Activated CD8-positive, alpha-beta T cell treated with anti-CD3 and anti-CD28 coated beads for 36 hours (primary cell): ENCODE results near the gene OLFM4. TPM values are rescaled to one million over a fixed set of nuclear protein-coding genes. Genes with fewer than 3 reads are reported as not detected.

Experiments used
- ATAC-seq: fragments of 200-7000 bp; cut with Tn5 transposase; one replicate; pipeline ENCODE4 v1.10.0; 2021; ENCODE audit warnings: mild to moderate bottlenecking, moderate library complexity
- CTCF ChIA-PET: fragments of 350-600 bp; sonication (Branson Sonifier 250); formaldehyde crosslinking; loops from one replicate; lab custom pipeline; 2021; ENCODE audit warnings: antibody characterized with exemption; lab: Charles Lee
- POLR2A ChIA-PET: fragments of 350-600 bp; sonication (Branson Sonifier 250); formaldehyde crosslinking; loops from one replicate; lab custom pipeline; 2021; ENCODE audit warnings: antibody characterized with exemption; lab: Charles Lee
- DNase-seq: peaks from one replicate; pipeline ENCODE4 v3.0.0-alpha.2; 2020
- H3K27ac Mint-ChIP-seq: one replicate; pipeline ENCODE4 v1.8.0; 2021; ENCODE audit warnings: mild to moderate bottlenecking, mixed read lengths
- H3K27me3 Mint-ChIP-seq: one replicate; pipeline ENCODE4 v1.8.0; 2021; ENCODE audit warnings: mixed read lengths
- H3K36me3 Mint-ChIP-seq: one replicate; pipeline ENCODE4 v1.8.0; 2021; ENCODE audit warnings: low read depth, mixed read lengths
- H3K4me1 Mint-ChIP-seq: one replicate; pipeline ENCODE4 v1.8.0; 2021; ENCODE audit warnings: low read depth, mixed read lengths
- H3K4me3 Mint-ChIP-seq: one replicate; pipeline ENCODE4 v1.8.0; 2021; ENCODE audit warnings: mild to moderate bottlenecking, moderate library complexity, mixed read lengths
- H3K9me3 Mint-ChIP-seq: one replicate; pipeline ENCODE4 v1.8.0; 2021; ENCODE audit warnings: mixed read lengths
- CTCF ChIP-seq: fragments of 200-600 bp; IDR thresholded peaks from one replicate; pipeline ENCODE4 v1.8.0; 2022; ENCODE audit warnings: antibody characterized with exemption, mild to moderate bottlenecking
- intact Hi-C: fragments of 100-400 bp; cut with micrococcal nuclease; formaldehyde crosslinking; loops from one replicate; pipeline ENCODE4 v1.10.0; 2022
- total RNA-seq, 2 experiments: library from RNA; stranded (reverse); gene quantifications; one replicate each; pipeline ENCODE4 v1.2.3, GENCODE V29; 2021

OLFM4 gene
- not detected for total RNA-seq

- H3K4me3 Mint-ChIP-seq, result no peak within 1 kb of the TSS
- CTCF ChIA-PET, result no interaction called here
These were observed at the start of gene OLFM4 for GRCh38 chr13:53028637-53029203. Gene OLFM4 (plus strand): TSS chr13:53028813. CDS start chr13:53028837, 24 bp downstream.

GRCh38 chr13:52978989-52979388 lies 49.6 kb upstream of the OLFM4 start:
- no peak overlapping the region for H3K27ac Mint-ChIP-seq
- no peak for ATAC-seq

More at GRCh38 chr13:53028637-53029203, at the start of gene OLFM4:
- Mint-ChIP-seq H3K9me3 (no peaks in the 10 kb centered on the region), H3K36me3 (no peaks in the 10 kb centered on the region), H3K27ac (no peak within 1 kb of the TSS), H3K4me1 (no peaks in the 10 kb centered on the region), H3K27me3 (no peaks in the 10 kb centered on the region)
- no peak for DNase-seq
- POLR2A ChIA-PET, result interaction anchor here (0.5 kb wide), 1 partner anchor 55 kb away, joined by 3 read pairs; no protein-coding TSS in a partner anchor
- ATAC-seq, result no peak
- no peak for TF ChIP-seq CTCF
- intact Hi-C loops, result no loop called here

GRCh38 chr13:52980695-52981094 lies 47.9 kb upstream of the OLFM4 start:
- intact Hi-C loops, result no loop called here
- Mint-ChIP-seq H3K27ac (no peak overlapping the region), H3K4me1 (no peaks in the 10 kb centered on the region), H3K36me3 (no peaks in the 10 kb centered on the region), H3K4me3 (no peak overlapping the region), H3K27me3 (no peaks in the 10 kb centered on the region), H3K9me3 (no peaks in the 10 kb centered on the region)
- no peak for DNase-seq
- POLR2A ChIA-PET, result no interaction called here
- ATAC-seq, result no peak
- CTCF ChIA-PET, result interaction anchor here (1.1 kb wide), 1 partner anchor 13 kb away, joined by 6 read pairs; no protein-coding TSS in a partner anchor
- TF ChIP-seq CTCF, result no peak

More at GRCh38 chr13:52978989-52979388, 49.6 kb upstream of the OLFM4 start:
- Mint-ChIP-seq H3K4me1 (no peaks in the 10 kb centered on the region), H3K4me3 (no peak overlapping the region), H3K27me3 (peaks cover 2% of the 10 kb centered on the region), H3K9me3 (no peaks in the 10 kb centered on the region), H3K36me3 (no peaks in the 10 kb centered on the region)
- POLR2A ChIA-PET, result no interaction called here
- intact Hi-C loops, result no loop called here
- DNase-seq, result no peak
- no peak for TF ChIP-seq CTCF
- CTCF ChIA-PET, result no interaction called here

- H3K4me3 Mint-ChIP-seq, result no peak overlapping the region
- no peaks in the 10 kb centered on the region for H3K9me3 Mint-ChIP-seq
- DNase-seq (no peak), ATAC-seq (no peak)
- H3K27me3 Mint-ChIP-seq, result no peaks in the 10 kb centered on the region
- no peaks in the 10 kb centered on the region for H3K36me3 Mint-ChIP-seq
- intact Hi-C loops, result no loop called here
- POLR2A ChIA-PET, result no interaction called here
- H3K27ac Mint-ChIP-seq, result no peak overlapping the region
- no peaks in the 10 kb centered on the region for H3K4me1 Mint-ChIP-seq
- CTCF ChIA-PET, result interaction anchor here (1.6 kb wide), 1 partner anchor 16 kb away, joined by 6 read pairs; no protein-coding TSS in a partner anchor
- TF ChIP-seq CTCF, result no peak
These were observed 44.8 kb upstream of the OLFM4 start for GRCh38 chr13:52983836-52984235.

- no peak overlapping the region for H3K27ac Mint-ChIP-seq
- ChIA-PET CTCF (interaction anchor here (1.6 kb wide), 1 partner anchor 17 kb away, joined by 6 read pairs; no protein-coding TSS in a partner anchor), POLR2A (no interaction called here)
- H3K4me1 Mint-ChIP-seq, result no peaks in the 10 kb centered on the region
- no peaks in the 10 kb centered on the region for H3K9me3 Mint-ChIP-seq
- intact Hi-C loops, result no loop called here
- H3K36me3 Mint-ChIP-seq, result no peaks in the 10 kb centered on the region
- DNase-seq, result no peak
- no peak for ATAC-seq
- H3K27me3 Mint-ChIP-seq, result peaks cover 3% of the 10 kb centered on the region
- TF ChIP-seq CTCF, result no peak
- no peak overlapping the region for H3K4me3 Mint-ChIP-seq
These were observed 43.7 kb upstream of the OLFM4 start for GRCh38 chr13:52984881-52985363.
